DMS53 treated with DMSO at 0.1 percent for 48 hours (cell line): Measurements from ENCODE around the gene DNAJC3.

Source experiments
- DNase-seq: peaks from one replicate; lab custom pipeline; 2025; ENCODE audit not compliant: unreplicated experiment; lab: John Stamatoyannopoulos, UW

DNAJC3 gene

GRCh38 chr13:95834134-95834765, 157.3 kb downstream of the DNAJC3 start:
- peak; percentile 8 for DNase-seq

- DNase-seq = no peak
Observed at GRCh38 chr13:95841894-95842293, 165.0 kb downstream of the DNAJC3 start.

GRCh38 chr13:95842898-95843297, 166.0 kb downstream of the DNAJC3 start:
- DNase-seq = no peak
